ENCODE results near the gene FHIT. TPM values are rescaled to one million over a fixed set of nuclear protein-coding genes. Genes with fewer than 3 reads are reported as not detected.

FHIT gene
- total and polyA plus RNA-seq, 4 donors, result 2.6 to 21.3 (median 8.7) TPM

- no peak for TF ChIP-seq CTCF (IDR thresholded peaks at IDR 0.05; ENCODE audit: control extremely low read depth, extremely low read depth)
- Histone ChIP-seq H3K9me3 (ENCODE audit: control insufficient read depth in 4 of 4, insufficient read depth in 3 of 4, low read length in 3 of 4) (no peaks in the 10 kb centered on the region), H3K27me3 (ENCODE audit: control insufficient read depth in 3 of 3, insufficient read depth in 3 of 3, low read length in 2 of 3) (no peaks in the 10 kb centered on the region), H3K9ac (ENCODE audit: insufficient read depth in 1 of 2, low read length in 2 of 2) (no peak overlapping the region), H3K36me3 (ENCODE audit: control insufficient read depth in 4 of 4, insufficient read depth in 4 of 4, low read length in 4 of 4) (no peaks in the 10 kb centered on the region), H3K4me3 (no peak overlapping the region), H3K4me1 (ENCODE audit: control insufficient read depth in 5 of 5, insufficient read depth in 5 of 5, low read length in 5 of 5) (peaks cover 0 to 16% (median 0%) of the 10 kb centered on the region in 5 donors), H3K27ac (ENCODE audit: low read depth in 1 of 2, low read length in 1 of 2) (no peak overlapping the region)
- 76 to 90% methylated on average over 2 of the region's 2 CpGs for WGBS, 2 donors
- DNase-seq (peak in 2 of 3 donors; percentile 68 to 79), ATAC-seq (ENCODE audit: insufficient read depth, low FRiP score) (no peak)
Measured at GRCh38 chr3:61227799-61228198, 23.5 kb downstream of the FHIT start.

- H3K9ac ChIP-seq (ENCODE audit: insufficient read depth in 1 of 2, low read length in 2 of 2), result no peak overlapping the region
- H3K4me1 ChIP-seq (ENCODE audit: control insufficient read depth in 5 of 5, insufficient read depth in 5 of 5, low read length in 5 of 5), result peaks cover 0 to 16% (median 0%) of the 10 kb centered on the region in 5 donors
- DNase-seq (no peak), ATAC-seq (ENCODE audit: insufficient read depth, low FRiP score) (no peak)
- WGBS, 2 donors, result 94 to 95% methylated on average over 6 of the region's 6 CpGs
- H3K27me3 ChIP-seq (ENCODE audit: control insufficient read depth in 3 of 3, insufficient read depth in 3 of 3, low read length in 2 of 3), result no peaks in the 10 kb centered on the region
- H3K27ac ChIP-seq (ENCODE audit: low read depth in 1 of 2, low read length in 1 of 2), result no peak overlapping the region
- H3K9me3 ChIP-seq (ENCODE audit: control insufficient read depth in 4 of 4, insufficient read depth in 3 of 4, low read length in 3 of 4), result no peaks in the 10 kb centered on the region
- no peak for TF ChIP-seq CTCF (IDR thresholded peaks at IDR 0.05; ENCODE audit: control extremely low read depth, extremely low read depth)
- no peak overlapping the region for H3K4me3 ChIP-seq
- H3K36me3 ChIP-seq (ENCODE audit: control insufficient read depth in 4 of 4, insufficient read depth in 4 of 4, low read length in 4 of 4), result no peaks in the 10 kb centered on the region
Measured at GRCh38 chr3:61226166-61226686, 25.0 kb downstream of the FHIT start.

- H3K9ac ChIP-seq (ENCODE audit: insufficient read depth in 1 of 2, low read length in 2 of 2), result no peak overlapping the region
- H3K4me3 ChIP-seq, result no peak overlapping the region
- H3K36me3 ChIP-seq (ENCODE audit: control insufficient read depth in 4 of 4, insufficient read depth in 4 of 4, low read length in 4 of 4), result no peaks in the 10 kb centered on the region
- no peaks in the 10 kb centered on the region for H3K27me3 ChIP-seq (ENCODE audit: control insufficient read depth in 3 of 3, insufficient read depth in 3 of 3, low read length in 2 of 3)
- TF ChIP-seq CTCF (IDR thresholded peaks at IDR 0.05; ENCODE audit: control extremely low read depth, extremely low read depth), result no peak
- H3K27ac ChIP-seq (ENCODE audit: low read depth in 1 of 2, low read length in 1 of 2), result no peak overlapping the region
- 97 to 99% methylated on average over 2 of the region's 2 CpGs for WGBS, 2 donors
- no peak for DNase-seq
- no peaks in the 10 kb centered on the region for H3K9me3 ChIP-seq (ENCODE audit: control insufficient read depth in 4 of 4, insufficient read depth in 3 of 4, low read length in 3 of 4)
- peaks cover 0 to 16% (median 0%) of the 10 kb centered on the region in 5 donors for H3K4me1 ChIP-seq (ENCODE audit: control insufficient read depth in 5 of 5, insufficient read depth in 5 of 5, low read length in 5 of 5)
- ATAC-seq (ENCODE audit: insufficient read depth, low FRiP score), result no peak
Measured at GRCh38 chr3:61224823-61225222, 26.4 kb downstream of the FHIT start.

- DNase-seq, result peak in 1 of 3 donors; percentile 57
- H3K4me1 ChIP-seq (ENCODE audit: control insufficient read depth in 5 of 5, insufficient read depth in 5 of 5, low read length in 5 of 5), result peaks cover 0 to 13% (median 0%) of the 10 kb centered on the region in 5 donors
Measured at GRCh38 chr3:61223451-61223850, 27.8 kb downstream of the FHIT start.

More at GRCh38 chr3:61223451-61223850, 27.8 kb downstream of the FHIT start:
- Histone ChIP-seq H3K9me3 (ENCODE audit: control insufficient read depth in 4 of 4, insufficient read depth in 3 of 4, low read length in 3 of 4) (no peaks in the 10 kb centered on the region), H3K36me3 (ENCODE audit: control insufficient read depth in 4 of 4, insufficient read depth in 4 of 4, low read length in 4 of 4) (no peaks in the 10 kb centered on the region), H3K27ac (ENCODE audit: low read depth in 1 of 2, low read length in 1 of 2) (no peak overlapping the region), H3K9ac (ENCODE audit: insufficient read depth in 1 of 2, low read length in 2 of 2) (no peak overlapping the region), H3K27me3 (ENCODE audit: control insufficient read depth in 3 of 3, insufficient read depth in 3 of 3, low read length in 2 of 3) (no peaks in the 10 kb centered on the region), H3K4me3 (no peak overlapping the region)
- no peak for ATAC-seq (ENCODE audit: insufficient read depth, low FRiP score)
- no peak for TF ChIP-seq CTCF (IDR thresholded peaks at IDR 0.05; ENCODE audit: control extremely low read depth, extremely low read depth)
- 83 to 93% methylated on average over 2 of the region's 2 CpGs for WGBS, 2 donors

Data from lung (tissue), 12 donors.